ENCODE results near the gene GNB2. TPM values are rescaled to one million over a fixed set of nuclear protein-coding genes. Genes with fewer than 3 reads are reported as not detected.

Gene GNB2
- total and polyA plus RNA-seq, 2 of the 8 experiments (the other 6 are each of a cell fraction or from before 2014, with no cell fraction given), result 157 to 260 TPM

DNA sequence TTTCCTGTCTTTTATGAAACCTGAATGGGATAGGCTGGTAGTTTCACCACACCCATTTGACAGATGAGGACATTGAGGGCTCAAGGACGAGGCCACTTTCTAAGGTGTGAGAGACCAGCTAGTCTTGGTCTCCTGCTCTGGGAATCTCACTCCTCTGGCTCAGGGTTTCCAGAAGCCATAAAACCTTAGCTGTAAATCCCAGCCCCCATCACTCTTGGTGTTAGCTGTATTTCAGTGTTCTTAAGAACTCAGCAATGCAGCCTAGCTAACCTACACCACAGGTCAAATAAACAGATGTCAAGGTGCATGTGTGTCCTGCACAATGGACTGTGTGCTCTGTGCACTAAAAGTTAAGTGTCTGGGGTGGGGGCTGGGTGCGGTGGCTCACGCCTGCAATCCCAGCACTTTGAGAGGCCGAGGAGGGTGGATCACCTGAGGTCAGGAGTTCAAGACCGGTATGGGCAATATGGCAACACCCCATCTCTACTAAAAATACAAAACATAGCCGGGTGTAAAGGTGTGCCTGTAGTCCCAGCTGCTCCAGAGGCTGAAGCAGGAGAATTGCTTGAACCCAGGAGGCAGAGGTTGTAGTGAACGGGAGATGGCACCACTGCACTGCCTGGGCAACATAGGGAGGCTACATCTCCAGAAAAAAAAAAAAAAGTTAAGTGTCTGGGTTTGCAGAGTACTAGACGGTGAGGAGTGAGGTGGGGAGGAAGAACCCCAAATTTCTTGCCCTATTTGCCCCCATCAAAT, 46.2 kb downstream of the GNB2 start:
- Histone ChIP-seq H4K5ac (ENCODE audit: insufficient read length, low read depth, low read length) (no peak overlapping the region), H2AK5ac (ENCODE audit: low read depth, low read length) (no peak overlapping the region; the same call in 1 of the 2 replicates), H4K20me1 (replicated peaks in 1 of 2; ENCODE audit: control insufficient read depth in 1 of 2, insufficient read depth in 2 of 2, low read length in 2 of 2) (no peaks in the 10 kb centered on the region), H2BK5ac (ENCODE audit: low read depth, low read length) (no peak overlapping the region), H4K91ac (replicated peaks; ENCODE audit: insufficient read length, low read length) (no peak overlapping the region), H3K9ac (replicated peaks in 1 of 4; ENCODE audit: extremely low read depth in 1 of 4, low read depth in 3 of 4, low read length in 3 of 4) (no peak overlapping the region), H3K23me2 (ENCODE audit: low read depth, low read length) (peaks cover 8% of the 10 kb centered on the region; the same call in 1 of the 2 replicates), H3K27ac (ENCODE audit: low read depth, low read length) (no peak overlapping the region), H3K4me3 (ENCODE audit: extremely low read depth in 1 of 4, insufficient read depth in 2 of 4, low read depth in 3 of 4, low read length in 4 of 4) (peak overlapping the region; percentile 32 to 71 (median 50); a peak in 7 of 8 replicates), H2BK15ac (ENCODE audit: low read length) (no peak overlapping the region), H3K9me3 (ENCODE audit: insufficient read depth in 2 of 2, low read depth in 1 of 2, low read length in 1 of 2) (no peaks in the 10 kb centered on the region), H3K4me2 (ENCODE audit: insufficient read depth in 1 of 2, low read depth in 2 of 2, low read length in 2 of 2) (peak overlapping the region; percentile 58 to 93), H2BK12ac (ENCODE audit: low read depth, low read length) (no peak overlapping the region), H3K23ac (ENCODE audit: insufficient read length) (no peak overlapping the region), H3K56ac (replicated peaks; ENCODE audit: insufficient read length, low read depth, low read length) (no peak overlapping the region), H3K4ac (replicated peaks; ENCODE audit: insufficient read length, low read depth, low read length) (no peak overlapping the region), H3K79me1 (ENCODE audit: low read depth, low read length) (no peaks in the 10 kb centered on the region), H3K4me1 (replicated peaks in 1 of 4; ENCODE audit: control insufficient read depth in 3 of 4, insufficient read depth in 4 of 4, low read length in 3 of 4) (peaks cover 0 to 5% (median 2%) of the 10 kb centered on the region in 4 experiments; a peak in 5 of 7 replicates), H3K14ac (ENCODE audit: insufficient read length) (no peak overlapping the region), H2AFZ (ENCODE audit: low read length) (peak overlapping the region; percentile 66; the same call in 1 of the 2 replicates), H3K79me2 (ENCODE audit: control insufficient read depth in 1 of 2, insufficient read depth in 2 of 2, low read length in 2 of 2) (no peaks in the 10 kb centered on the region), H3K18ac (ENCODE audit: extremely low read depth, low read length) (0 out of 2 replicates have a peak overlapping the region, but pooled peaks have one; percentile 6), H2BK20ac (ENCODE audit: low read length) (no peak overlapping the region), H4K8ac (ENCODE audit: extremely low read depth, insufficient read depth, low read length) (no peak overlapping the region), H2BK120ac (replicated peaks; ENCODE audit: low read depth, low read length) (no peak overlapping the region), H3K27me3 (replicated peaks in 1 of 4; ENCODE audit: control insufficient read depth in 3 of 4, extremely low read depth in 1 of 4, insufficient read depth in 3 of 4, low read length in 3 of 4) (peaks cover 7 to 26% (median 26%) of the 10 kb centered on the region in 4 experiments), H3K36me3 (ENCODE audit: control insufficient read depth in 2 of 4, insufficient read depth in 4 of 4, low read length in 3 of 4) (no peaks in the 10 kb centered on the region)
- CTCF ChIA-PET (ENCODE audit: partially characterized antibody), result interaction anchor here (0.7 to 16.4 kb wide), 13 partner anchors 10 to 132 kb away, joined by 3 to 197 read pairs (median 4); partner anchors contain the start of genes POP7 and SLC12A9
- FAIRE-seq (no peak), DNase-seq (ENCODE audit: low read depth in 1 of 2, low spot score in 2 of 2) (no peak)
- POLR2A ChIA-PET (ENCODE audit: partially characterized antibody), result interaction anchor here (0.7 to 3.1 kb wide), 6 partner anchors 11 to 90 kb away, joined by 3 to 12 read pairs (median 4); partner anchors contain the start of gene POP7
- TF ChIP-seq CTCF (IDR thresholded peaks at IDR 0.05; ENCODE audit: control extremely low read depth in 1 of 3, insufficient read depth in 1 of 3, low read depth in 1 of 3, low read length in 3 of 3), result peak; percentile 9 to 29 (median 22)
- no peak for TF ChIP-seq CBX8 (IDR thresholded peaks at IDR 0.05; ENCODE audit: borderline replicate concordance, low read depth, low read length)
- no peak for TF ChIP-seq JUN (IDR thresholded peaks at IDR 0.05; ENCODE audit: low read depth, low read length)
- TF ChIP-seq RAD21 (IDR thresholded peaks at IDR 0.05 in 1 of 2, conservative IDR thresholded peaks at IDR 0.05 in 1 of 2; ENCODE audit: low read depth in 2 of 2, low read length in 2 of 2), result peak; percentile 47 to 53
- 79% methylated on average over 8 of the region's 8 CpGs; no CpG with 5 or more reads in 1 of the 2 experiments for WGBS, 2 experiments (ENCODE audit: extremely low coverage in 1 of 2, insufficient coverage in 1 of 2, insufficient read length in 1 of 2, insufficient replicate concordance in 2 of 2, low coverage in 1 of 2, low lambda C conversion rate in 2 of 2, missing lambda C conversion rate in 1 of 2)
